ENCODE results near the gene MAP3K9.

The MAP3K9 gene

GRCh38 chr14:70830998-70831781 lies 21.9 kb upstream of the MAP3K9 start:
- H3K4me1 ChIP-seq (ENCODE audit: low read length): no peaks in the 10 kb centered on the region
- H3K4me2 ChIP-seq (ENCODE audit: low read depth, low read length): no peak overlapping the region
- no peak overlapping the region for H3K9ac ChIP-seq (ENCODE audit: low read length)
- no peaks in the 10 kb centered on the region for H3K36me3 ChIP-seq (replicated peaks; ENCODE audit: insufficient read depth, low read length)
- no peak for DNase-seq
- H2AFZ ChIP-seq (ENCODE audit: low read length): no peak overlapping the region
- no peaks in the 10 kb centered on the region for H3F3A ChIP-seq (ENCODE audit: insufficient read depth, low read length)
- H3K9me2 ChIP-seq (replicated peaks; ENCODE audit: insufficient read depth, low read length): no peaks in the 10 kb centered on the region
- no peaks in the 10 kb centered on the region for H3K27me3 ChIP-seq (replicated peaks; ENCODE audit: insufficient read depth, low read length)
- no peaks in the 10 kb centered on the region for H3K9me3 ChIP-seq (replicated peaks; ENCODE audit: insufficient read depth, low read length)
- H3K79me2 ChIP-seq (ENCODE audit: low read length): no peaks in the 10 kb centered on the region
- no peak for TF ChIP-seq EZH2 (optimal IDR thresholded peaks at IDR 0.05; ENCODE audit: low read depth, low read length)
- no peak for TF ChIP-seq CTCF (IDR thresholded peaks at IDR 0.05; ENCODE audit: low read length)
- no peak for TF ChIP-seq EZH2phosphoT487 (IDR thresholded peaks at IDR 0.05; ENCODE audit: low read length)
- H3K4me3 ChIP-seq (ENCODE audit: low read length): no peak overlapping the region
- no peaks in the 10 kb centered on the region for H4K20me1 ChIP-seq (ENCODE audit: insufficient read depth, low read length)
- H3K27ac ChIP-seq (ENCODE audit: low read length): no peak overlapping the region

GRCh38 chr14:70828188-70828587 lies 18.9 kb upstream of the MAP3K9 start:
- Histone ChIP-seq H2AFZ (ENCODE audit: low read length) (no peak overlapping the region), H3K9me3 (replicated peaks; ENCODE audit: insufficient read depth, low read length) (no peaks in the 10 kb centered on the region), H3K79me2 (ENCODE audit: low read length) (no peaks in the 10 kb centered on the region), H3K36me3 (replicated peaks; ENCODE audit: insufficient read depth, low read length) (no peaks in the 10 kb centered on the region), H3K4me3 (ENCODE audit: low read length) (no peak overlapping the region), H3K9ac (ENCODE audit: low read length) (no peak overlapping the region), H3K4me1 (ENCODE audit: low read length) (no peaks in the 10 kb centered on the region), H3K27ac (ENCODE audit: low read length) (no peak overlapping the region), H3K27me3 (replicated peaks; ENCODE audit: insufficient read depth, low read length) (no peaks in the 10 kb centered on the region), H3K9me2 (replicated peaks; ENCODE audit: insufficient read depth, low read length) (no peaks in the 10 kb centered on the region), H4K20me1 (ENCODE audit: insufficient read depth, low read length) (no peaks in the 10 kb centered on the region), H3K4me2 (ENCODE audit: low read depth, low read length) (no peak overlapping the region), H3F3A (ENCODE audit: insufficient read depth, low read length) (no peaks in the 10 kb centered on the region)
- TF ChIP-seq EZH2phosphoT487 (IDR thresholded peaks at IDR 0.05; ENCODE audit: low read length) (no peak), CTCF (IDR thresholded peaks at IDR 0.05; ENCODE audit: low read length) (no peak), EZH2 (optimal IDR thresholded peaks at IDR 0.05; ENCODE audit: low read depth, low read length) (no peak)
- no peak for DNase-seq

- Histone ChIP-seq H3K4me3 (ENCODE audit: low read length) (no peak overlapping the region), H3K9me3 (replicated peaks; ENCODE audit: insufficient read depth, low read length) (no peaks in the 10 kb centered on the region), H4K20me1 (ENCODE audit: insufficient read depth, low read length) (no peaks in the 10 kb centered on the region), H3K36me3 (replicated peaks; ENCODE audit: insufficient read depth, low read length) (no peaks in the 10 kb centered on the region), H3F3A (ENCODE audit: insufficient read depth, low read length) (no peaks in the 10 kb centered on the region), H3K79me2 (ENCODE audit: low read length) (no peaks in the 10 kb centered on the region), H3K9me2 (replicated peaks; ENCODE audit: insufficient read depth, low read length) (no peaks in the 10 kb centered on the region), H3K27ac (ENCODE audit: low read length) (no peak overlapping the region), H3K4me1 (ENCODE audit: low read length) (no peaks in the 10 kb centered on the region), H3K9ac (ENCODE audit: low read length) (no peak overlapping the region), H2AFZ (ENCODE audit: low read length) (no peak overlapping the region), H3K27me3 (replicated peaks; ENCODE audit: insufficient read depth, low read length) (no peaks in the 10 kb centered on the region), H3K4me2 (ENCODE audit: low read depth, low read length) (no peak overlapping the region)
- DNase-seq: no peak
- TF ChIP-seq EZH2phosphoT487 (IDR thresholded peaks at IDR 0.05; ENCODE audit: low read length): no peak
- no peak for TF ChIP-seq EZH2 (optimal IDR thresholded peaks at IDR 0.05; ENCODE audit: low read depth, low read length)
- no peak for TF ChIP-seq CTCF (IDR thresholded peaks at IDR 0.05; ENCODE audit: low read length)
These were observed 18.4 kb upstream of the MAP3K9 start for GRCh38 chr14:70827752-70828151.
